ENCODE measurements around the gene SERPINB4. TPM values are rescaled to one million over a fixed set of nuclear protein-coding genes. Genes with fewer than 3 reads are reported as not detected.
"Not testable (repeated sequence)": the region's sequence is repeated elsewhere in the genome, so short reads cannot be mapped to it uniquely, and the experiment has no call there.

SERPINB4 gene
- total RNA-seq (2014; rRNA removed; shearing (Covaris generic)), result not detected in 2 replicates

- DNase-seq (ENCODE audit: low read depth), result not testable (repeated sequence)
Measured at GRCh38 chr18:63644142-63644541, at the start of gene SERPINB4. Gene SERPINB4, minus strand, starts transcription at chr18:63644256. Its CDS starts 679 bp downstream, at chr18:63643577.

DNA sequence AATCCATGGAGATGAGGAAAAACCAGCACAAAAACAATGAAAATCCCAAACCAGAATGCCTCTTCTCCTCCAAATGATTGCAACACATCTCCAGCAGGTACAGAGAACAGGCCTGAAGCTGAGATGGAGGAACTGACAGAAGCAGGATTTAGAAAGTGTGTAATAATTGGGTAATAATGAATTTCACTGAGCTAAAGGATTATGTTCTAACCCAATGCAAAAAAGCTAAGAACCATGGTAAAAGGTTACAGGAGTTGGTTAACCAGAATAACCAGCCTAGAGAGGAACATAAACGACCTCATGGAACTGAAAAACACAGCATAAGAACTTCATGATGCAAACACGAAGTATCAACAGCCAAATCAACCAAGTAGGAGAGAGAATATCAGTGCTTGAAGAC lies 45.0 kb upstream of the SERPINB4 start:
- DNase-seq (ENCODE audit: low read depth), result no peak

DNA sequence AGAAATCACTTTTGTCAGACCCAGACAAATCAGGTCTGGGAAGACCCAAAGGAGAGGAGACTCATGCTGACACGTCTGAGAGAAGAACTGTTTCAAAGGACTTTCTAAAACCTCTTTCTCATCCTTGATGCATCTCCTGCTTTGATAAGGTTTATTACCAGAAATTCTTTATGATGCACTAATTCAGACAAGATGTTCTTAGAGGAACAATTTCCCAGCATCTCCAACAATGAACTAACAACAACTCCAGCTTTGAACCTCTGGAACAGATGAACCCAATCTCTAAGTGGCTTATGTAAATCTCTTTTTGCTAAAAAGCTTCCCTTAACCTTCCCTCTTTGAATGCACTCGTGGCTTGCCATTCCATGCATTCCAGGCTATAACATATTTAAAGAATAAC lies 42.8 kb upstream of the SERPINB4 start:
- DNase-seq (ENCODE audit: low read depth), result no peak

DNA sequence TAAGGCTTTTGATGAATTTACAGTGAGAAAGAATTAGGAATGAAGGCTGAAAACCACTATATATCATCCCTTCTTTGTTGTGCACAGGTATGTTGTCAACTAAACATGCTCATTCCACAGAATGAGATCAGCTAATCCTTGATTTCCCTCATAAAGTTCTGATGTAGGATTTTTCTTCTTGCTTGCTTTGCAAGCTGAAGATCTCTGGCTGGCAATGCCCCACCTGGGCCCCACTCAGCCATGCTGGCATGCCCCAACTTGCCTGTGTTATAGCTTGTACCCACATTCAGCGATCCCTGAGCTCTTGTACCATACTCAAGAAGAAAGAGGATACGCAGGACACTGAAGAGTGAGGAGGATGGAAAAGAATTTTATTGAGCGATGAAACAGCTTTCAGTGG lies 40.7 kb upstream of the SERPINB4 start:
- no peak for DNase-seq (ENCODE audit: low read depth)

DNA sequence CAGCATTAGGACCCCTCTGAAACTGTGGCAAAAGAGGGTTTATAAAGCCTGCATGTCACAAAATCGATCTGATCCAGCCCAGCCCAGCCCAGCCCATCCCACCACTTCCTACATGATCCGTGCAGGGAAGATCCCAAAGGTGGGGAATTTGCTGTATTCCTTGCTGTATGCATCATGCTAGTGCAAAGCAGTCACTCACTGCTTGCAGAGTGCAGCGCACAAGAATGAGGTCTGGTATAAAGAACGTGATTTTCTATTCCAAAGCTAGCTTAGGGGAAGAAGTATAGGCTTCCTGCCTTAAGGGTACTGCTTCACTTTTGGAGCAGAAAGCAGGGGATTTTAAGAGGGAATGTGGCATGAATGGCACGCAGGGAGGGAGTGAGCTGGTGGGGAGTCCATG lies 39.8 kb upstream of the SERPINB4 start:
- no peak for DNase-seq (ENCODE audit: low read depth)

DNA sequence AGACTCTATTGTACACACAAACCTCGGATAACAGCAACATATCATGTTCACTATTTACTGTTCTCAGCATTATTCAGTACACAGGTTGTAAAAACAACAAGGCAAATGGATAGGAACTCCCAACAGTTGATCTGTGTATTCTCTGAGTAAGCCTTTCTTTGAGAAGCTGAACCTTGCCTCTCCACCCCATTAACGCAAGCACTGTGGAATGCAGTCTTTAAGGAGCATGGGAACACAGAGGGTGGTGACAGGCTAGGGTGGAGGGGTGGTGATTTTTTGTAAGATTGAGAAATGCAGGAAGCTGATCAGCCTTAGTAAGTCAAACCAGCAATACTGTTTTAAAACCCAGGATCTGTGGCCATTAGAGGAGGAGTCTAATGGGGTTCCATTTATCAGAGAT lies 39.1 kb upstream of the SERPINB4 start:
- DNase-seq (ENCODE audit: low read depth), result peak; percentile 4

GRCh38 chr18:63681449-63682340 lies 37.6 kb upstream of the SERPINB4 start:
- no peak for DNase-seq (ENCODE audit: low read depth)

- no peak for DNase-seq (ENCODE audit: low read depth)
Measured at GRCh38 chr18:63679820-63680606, 36.0 kb upstream of the SERPINB4 start.

- no peak for DNase-seq (ENCODE audit: low read depth)
Measured at GRCh38 chr18:63677500-63678225, 33.6 kb upstream of the SERPINB4 start.

GRCh38 chr18:63676526-63677323 lies 32.7 kb upstream of the SERPINB4 start:
- peak; percentile 1 for DNase-seq (ENCODE audit: low read depth)

DNA sequence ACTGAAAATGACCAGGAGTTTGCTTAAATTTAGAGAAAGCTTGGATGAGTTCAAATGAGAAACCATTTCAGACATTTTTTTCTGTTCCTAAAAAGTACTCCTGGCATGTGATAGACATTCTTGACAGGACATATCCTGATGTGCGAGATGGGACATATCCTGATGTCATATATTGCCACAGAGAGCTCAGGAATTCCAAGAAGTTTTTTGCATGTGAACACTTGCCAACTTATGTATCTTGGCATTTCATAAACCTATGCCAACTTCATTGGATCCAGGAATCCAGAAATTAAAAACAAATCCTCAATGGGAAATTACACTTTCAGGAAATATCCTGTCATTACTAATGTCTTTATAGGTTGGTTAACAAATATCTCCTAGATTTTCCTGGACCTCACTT lies 20.5 kb upstream of the SERPINB4 start:
- DNase-seq (ENCODE audit: low read depth), result no peak

- not testable (repeated sequence) for DNase-seq (ENCODE audit: low read depth)
Measured at GRCh38 chr18:63661750-63662149, 17.7 kb upstream of the SERPINB4 start, which contains the start of gene SERPINB3. Gene SERPINB3, minus strand, starts transcription at chr18:63661893. Its CDS starts 677 bp downstream, at chr18:63661216.

DNA sequence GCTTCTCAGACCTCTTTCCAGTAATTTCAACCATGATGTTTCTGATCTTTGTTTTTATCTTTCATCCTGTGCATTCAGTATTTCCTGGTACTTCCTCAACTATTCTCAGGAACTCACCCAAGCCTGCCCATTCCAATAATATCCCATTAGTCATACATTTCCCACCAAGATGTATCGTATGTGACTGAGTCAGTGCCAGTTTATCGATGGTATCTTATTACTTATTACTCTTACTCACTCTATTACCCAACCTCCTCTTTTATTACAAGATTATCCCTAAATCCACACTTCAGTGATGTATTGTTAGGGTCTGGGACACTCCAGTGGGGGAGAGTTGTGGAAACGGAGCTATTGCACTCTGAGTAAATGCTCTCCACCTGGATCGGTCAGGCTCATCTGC lies 14.9 kb upstream of the SERPINB4 start:
- DNase-seq (ENCODE audit: low read depth), result not testable (repeated sequence)

DNA sequence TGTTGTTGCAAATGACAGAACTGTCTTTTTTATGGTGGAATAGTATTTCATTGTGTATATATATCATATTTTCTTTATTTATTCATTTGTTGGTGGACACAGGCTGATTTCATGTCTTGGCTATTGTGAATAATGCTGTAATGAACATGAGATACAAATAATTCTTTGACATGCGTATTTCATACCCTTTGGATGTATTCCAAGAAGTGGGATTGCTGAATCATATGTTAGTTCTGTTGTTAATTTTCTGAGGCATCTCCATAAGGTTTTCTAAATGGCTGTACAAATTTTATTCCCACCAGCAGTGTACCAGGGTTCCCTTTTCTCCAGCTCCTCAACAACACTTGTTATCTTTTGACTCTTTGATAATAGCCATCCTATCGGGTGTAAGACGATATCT lies 6.2 kb upstream of the SERPINB4 start:
- not testable (repeated sequence) for DNase-seq (ENCODE audit: low read depth)

GRCh38 chr18:63648241-63648640 lies 4.2 kb upstream of the SERPINB4 start:
- no peak for DNase-seq (ENCODE audit: low read depth)

DNA sequence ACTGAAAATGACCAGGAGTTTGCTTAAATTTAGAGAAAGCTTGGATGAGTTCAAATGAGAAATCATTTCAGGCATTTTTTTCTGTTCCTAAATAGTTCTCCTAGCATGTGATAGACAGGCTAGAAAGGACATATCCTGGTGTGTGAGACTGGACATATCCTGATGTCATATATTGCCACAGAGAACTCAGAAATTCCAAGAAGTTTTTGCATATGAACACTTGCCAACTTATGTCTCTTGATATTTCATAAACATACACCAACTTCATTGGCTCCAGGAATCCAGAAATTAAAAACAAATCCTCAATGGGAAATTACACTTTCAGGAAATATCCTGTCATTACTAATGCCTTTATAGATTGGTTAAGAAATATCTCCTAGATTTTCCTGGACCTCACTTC lies 2.9 kb upstream of the SERPINB4 start:
- DNase-seq (ENCODE audit: low read depth), result no peak

GRCh38 chr18:63644694-63645093 lies 638 bp upstream of the SERPINB4 start:
- not testable (repeated sequence) for DNase-seq (ENCODE audit: low read depth)

DNA sequence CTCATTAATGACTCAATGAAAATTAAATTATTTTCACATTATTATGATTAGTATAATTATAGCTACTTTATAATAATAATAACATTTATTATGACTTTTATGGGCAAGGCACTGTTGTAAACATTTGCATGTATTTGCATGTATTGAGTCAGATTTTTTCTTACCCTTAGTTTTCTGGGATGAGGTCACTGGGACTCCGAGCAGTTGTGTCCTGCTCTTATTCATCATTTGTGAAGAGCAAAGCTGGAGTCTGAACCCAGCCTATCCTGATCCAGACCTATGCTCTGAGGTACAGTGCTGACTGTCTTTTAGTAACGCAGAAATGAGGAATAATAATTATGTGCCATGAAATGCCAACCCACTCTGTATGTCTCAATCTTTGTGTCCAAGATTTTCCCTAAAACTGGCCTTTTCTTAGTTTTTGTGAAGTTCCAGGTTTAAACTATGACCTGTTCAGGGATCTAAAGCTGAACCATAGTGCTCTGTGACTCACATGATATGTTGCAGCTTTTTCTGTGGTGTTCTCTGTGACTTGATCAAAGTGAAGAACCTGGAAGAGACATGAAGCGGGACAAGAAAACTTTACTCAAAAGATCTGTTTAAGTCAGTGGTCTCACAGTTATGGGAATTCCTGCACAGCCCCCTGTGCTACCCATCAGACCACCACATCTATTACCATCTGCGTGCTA lies 1.2 kb downstream of the SERPINB4 start:
- DNase-seq (ENCODE audit: low read depth), result not testable (repeated sequence)

DNA sequence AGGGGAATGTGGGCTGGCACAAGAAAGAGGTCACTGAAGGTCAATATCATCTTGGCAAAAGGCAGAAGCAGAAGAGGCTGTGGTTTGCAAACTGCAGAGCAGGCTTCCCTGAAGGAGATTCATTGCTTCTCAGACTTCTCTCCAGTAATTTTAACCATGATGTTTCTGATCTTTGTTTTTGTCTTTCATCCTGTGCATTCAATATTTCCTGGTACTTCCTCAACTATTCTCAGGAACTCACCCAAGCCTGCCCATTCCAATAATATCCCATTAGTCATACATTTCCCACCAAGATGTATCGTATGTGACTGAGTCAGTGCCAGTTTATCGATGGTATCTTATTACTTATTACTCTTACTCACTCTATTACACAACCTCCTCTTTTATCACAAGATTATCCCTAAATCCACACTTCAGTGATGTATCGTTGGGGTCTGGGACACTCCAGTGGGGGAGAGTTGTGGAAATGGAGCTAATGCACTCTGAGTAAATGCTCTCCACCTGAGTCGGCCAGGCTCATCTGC lies 2.8 kb downstream of the SERPINB4 start:
- not testable (repeated sequence) for DNase-seq (ENCODE audit: low read depth)

- no peak for DNase-seq (ENCODE audit: low read depth)
Measured at GRCh38 chr18:63637703-63638102, 6.4 kb downstream of the SERPINB4 start.

All from Daoy (cell line).